GM12801 (cell line): ENCODE data around the gene NPL.

Experiments
- CTCF ChIP-seq: IDR thresholded peaks from one replicate; pipeline ENCODE4 v1.5.1; 2011; ENCODE audit warnings: control low read depth; ENCODE audit not compliant: insufficient read length; ENCODE audit errors: extremely low read depth

NPL gene

GRCh38 chr1:182826892-182827291 is 37.3 kb downstream of the NPL start:
- no peak for TF ChIP-seq CTCF

GRCh38 chr1:182829285-182829932 is 39.8 kb downstream of the NPL start:
- no peak for TF ChIP-seq CTCF

- TF ChIP-seq CTCF: no peak
These were observed 43.7 kb downstream of the NPL start for GRCh38 chr1:182833271-182833670.

- TF ChIP-seq CTCF: no peak
These were observed 44.8 kb downstream of the NPL start for GRCh38 chr1:182834326-182834725.

- TF ChIP-seq CTCF: no peak
These were observed 46.2 kb downstream of the NPL start for GRCh38 chr1:182835806-182836205.

GRCh38 chr1:182839209-182840066 is 49.9 kb downstream of the NPL start, which contains the start of gene DHX9:
TSS of gene DHX9 (plus strand) at chr1:182839347. CDS start at chr1:182842567, 3,220 bp downstream.
- TF ChIP-seq CTCF: no peak

- no peak for TF ChIP-seq CTCF
These were observed 51.9 kb downstream of the NPL start for GRCh38 chr1:182841368-182841988.
